ENCODE results near the gene RC3H2. TPM values are rescaled to one million over a fixed set of nuclear protein-coding genes. Genes with fewer than 3 reads are reported as not detected.

Gene RC3H2
- polyA plus RNA-seq, 2 of the 4 experiments (the other 2 are of a cell fraction): 15.1 to 43.6 TPM

DNA sequence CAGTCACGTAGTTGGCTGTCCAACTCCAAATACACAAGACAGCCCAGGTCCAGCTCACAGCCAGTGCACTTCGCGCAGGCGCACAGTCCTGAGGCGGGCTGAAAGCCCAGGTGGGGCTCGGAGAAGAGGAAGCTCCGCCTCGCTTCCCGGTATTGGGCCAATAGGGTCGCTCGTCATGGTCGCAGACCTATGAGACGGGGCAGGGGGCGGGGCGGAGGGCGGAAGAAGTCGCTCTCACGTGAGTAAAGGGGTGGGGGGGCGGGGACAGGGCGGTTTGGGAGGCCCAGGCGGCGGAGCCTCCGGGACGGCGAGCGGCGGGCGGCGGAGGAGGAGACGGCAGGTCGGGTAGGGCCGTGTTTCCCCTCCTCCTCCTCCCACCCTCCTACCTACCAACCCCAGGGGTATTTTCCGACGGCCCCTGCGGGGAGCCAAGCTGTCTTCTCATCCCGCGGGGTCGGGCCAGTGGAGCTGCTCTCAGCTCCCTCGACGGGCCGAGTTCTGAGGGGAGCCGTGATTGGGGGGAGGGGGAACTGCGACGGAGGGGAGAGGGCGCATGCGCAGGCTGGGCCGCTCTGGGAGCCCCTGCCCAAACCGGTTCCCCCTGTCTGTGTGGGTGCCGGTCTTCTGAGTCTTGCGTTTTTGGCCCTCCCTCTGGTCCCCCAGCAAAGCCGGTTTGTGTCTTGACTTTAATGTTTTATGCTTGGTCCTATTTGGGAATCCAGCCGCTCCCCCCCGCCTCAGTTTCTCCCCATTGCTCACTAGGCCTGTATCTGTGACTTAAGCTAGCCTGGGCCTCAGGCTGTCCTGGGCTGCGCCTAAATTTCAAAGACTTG lies 35.8 kb upstream of the RC3H2 start, which contains the start of gene RABGAP1:
RABGAP1 (plus strand) TSS at position 272 of the 833 bp plus-strand sequence. CDS start 16,040 bp downstream, outside the sequence.
- H3K27ac ChIP-seq: peak within 1 kb of the TSS; percentile 87 to 92
- TF ChIP-seq FOXS1 (CRISPR knock-in tag; IDR thresholded peaks at IDR 0.05): no peak
- TF ChIP-seq, protein P1, sequence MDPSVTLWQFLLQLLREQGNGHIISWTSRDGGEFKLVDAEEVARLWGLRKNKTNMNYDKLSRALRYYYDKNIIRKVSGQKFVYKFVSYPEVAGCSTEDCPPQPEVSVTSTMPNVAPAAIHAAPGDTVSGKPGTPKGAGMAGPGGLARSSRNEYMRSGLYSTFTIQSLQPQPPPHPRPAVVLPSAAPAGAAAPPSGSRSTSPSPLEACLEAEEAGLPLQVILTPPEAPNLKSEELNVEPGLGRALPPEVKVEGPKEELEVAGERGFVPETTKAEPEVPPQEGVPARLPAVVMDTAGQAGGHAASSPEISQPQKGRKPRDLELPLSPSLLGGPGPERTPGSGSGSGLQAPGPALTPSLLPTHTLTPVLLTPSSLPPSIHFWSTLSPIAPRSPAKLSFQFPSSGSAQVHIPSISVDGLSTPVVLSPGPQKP (IDR thresholded peaks at IDR 0.05; ENCODE audit: low read depth, low read length): no peak
- TF ChIP-seq TFCP2L1 (CRISPR knock-in tag; IDR thresholded peaks at IDR 0.05): 0 out of 2 replicates have a peak, but pooled peaks have one; percentile 79
- no peak for TF ChIP-seq NR3C1 (IDR thresholded peaks at IDR 0.05)
- TF ChIP-seq EP300 (IDR thresholded peaks at IDR 0.05): 0 out of 5 replicates have a peak, but pooled peaks of 1 of the 2 experiments have one; percentile 15
- no peak for TF ChIP-seq HOXA7 (CRISPR knock-in tag; IDR thresholded peaks at IDR 0.05)
- no peak for TF ChIP-seq FOSB (CRISPR knock-in tag; IDR thresholded peaks at IDR 0.05)
- TF ChIP-seq, protein P2, sequence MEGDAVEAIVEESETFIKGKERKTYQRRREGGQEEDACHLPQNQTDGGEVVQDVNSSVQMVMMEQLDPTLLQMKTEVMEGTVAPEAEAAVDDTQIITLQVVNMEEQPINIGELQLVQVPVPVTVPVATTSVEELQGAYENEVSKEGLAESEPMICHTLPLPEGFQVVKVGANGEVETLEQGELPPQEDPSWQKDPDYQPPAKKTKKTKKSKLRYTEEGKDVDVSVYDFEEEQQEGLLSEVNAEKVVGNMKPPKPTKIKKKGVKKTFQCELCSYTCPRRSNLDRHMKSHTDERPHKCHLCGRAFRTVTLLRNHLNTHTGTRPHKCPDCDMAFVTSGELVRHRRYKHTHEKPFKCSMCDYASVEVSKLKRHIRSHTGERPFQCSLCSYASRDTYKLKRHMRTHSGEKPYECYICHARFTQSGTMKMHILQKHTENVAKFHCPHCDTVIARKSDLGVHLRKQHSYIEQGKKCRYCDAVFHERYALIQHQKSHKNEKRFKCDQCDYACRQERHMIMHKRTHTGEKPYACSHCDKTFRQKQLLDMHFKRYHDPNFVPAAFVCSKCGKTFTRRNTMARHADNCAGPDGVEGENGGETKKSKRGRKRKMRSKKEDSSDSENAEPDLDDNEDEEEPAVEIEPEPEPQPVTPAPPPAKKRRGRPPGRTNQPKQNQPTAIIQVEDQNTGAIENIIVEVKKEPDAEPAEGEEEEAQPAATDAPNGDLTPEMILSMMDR (IDR thresholded peaks at IDR 0.05): no peak
- peak; percentile 61 for TF ChIP-seq POLR2A (IDR thresholded peaks at IDR 0.05; ENCODE audit: low read length)
- TF ChIP-seq, protein P3, sequence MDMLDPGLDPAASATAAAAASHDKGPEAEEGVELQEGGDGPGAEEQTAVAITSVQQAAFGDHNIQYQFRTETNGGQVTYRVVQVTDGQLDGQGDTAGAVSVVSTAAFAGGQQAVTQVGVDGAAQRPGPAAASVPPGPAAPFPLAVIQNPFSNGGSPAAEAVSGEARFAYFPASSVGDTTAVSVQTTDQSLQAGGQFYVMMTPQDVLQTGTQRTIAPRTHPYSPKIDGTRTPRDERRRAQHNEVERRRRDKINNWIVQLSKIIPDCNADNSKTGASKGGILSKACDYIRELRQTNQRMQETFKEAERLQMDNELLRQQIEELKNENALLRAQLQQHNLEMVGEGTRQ (IDR thresholded peaks at IDR 0.05): no peak
- TF ChIP-seq FOSL2 (IDR thresholded peaks at IDR 0.05): no peak
- TF ChIP-seq FOSL2 (CRISPR knock-in tag; IDR thresholded peaks at IDR 0.05): no peak
- TF ChIP-seq, protein P4, sequence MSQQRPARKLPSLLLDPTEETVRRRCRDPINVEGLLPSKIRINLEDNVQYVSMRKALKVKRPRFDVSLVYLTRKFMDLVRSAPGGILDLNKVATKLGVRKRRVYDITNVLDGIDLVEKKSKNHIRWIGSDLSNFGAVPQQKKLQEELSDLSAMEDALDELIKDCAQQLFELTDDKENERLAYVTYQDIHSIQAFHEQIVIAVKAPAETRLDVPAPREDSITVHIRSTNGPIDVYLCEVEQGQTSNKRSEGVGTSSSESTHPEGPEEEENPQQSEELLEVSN (IDR thresholded peaks at IDR 0.05; ENCODE audit: borderline replicate concordance, low read depth): 0 out of 2 replicates have a peak, but pooled peaks have one; percentile 39
- TF ChIP-seq RCOR1 (IDR thresholded peaks at IDR 0.05; ENCODE audit: low read depth, low read length): no peak
- TF ChIP-seq CEBPB (IDR thresholded peaks at IDR 0.05): no peak
- TF ChIP-seq CBX8 (IDR thresholded peaks at IDR 0.05): no peak
- TF ChIP-seq SREBF2 (IDR thresholded peaks at IDR 0.05): no peak
- TF ChIP-seq GATA3 (IDR thresholded peaks at IDR 0.05; ENCODE audit: borderline replicate concordance): no peak
- no peak for TF ChIP-seq MYC (IDR thresholded peaks at IDR 0.05; ENCODE audit: borderline replicate concordance, low read length)
- TF ChIP-seq MAFK (IDR thresholded peaks at IDR 0.05; ENCODE audit: partially characterized antibody): no peak
- TF ChIP-seq, protein P5, sequence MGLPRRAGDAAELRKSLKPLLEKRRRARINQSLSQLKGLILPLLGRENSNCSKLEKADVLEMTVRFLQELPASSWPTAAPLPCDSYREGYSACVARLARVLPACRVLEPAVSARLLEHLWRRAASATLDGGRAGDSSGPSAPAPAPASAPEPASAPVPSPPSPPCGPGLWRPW (IDR thresholded peaks at IDR 0.05): no peak
- TF ChIP-seq KDM1A (IDR thresholded peaks at IDR 0.05; ENCODE audit: low read depth): no peak
- peak; percentile 93 for TF ChIP-seq PHF8 (IDR thresholded peaks at IDR 0.05; ENCODE audit: borderline replicate concordance, low read depth)
- no peak for TF ChIP-seq RARB (CRISPR knock-in tag; IDR thresholded peaks at IDR 0.05)
- TF ChIP-seq BHLHE40 (IDR thresholded peaks at IDR 0.05; ENCODE audit: low read depth, low read length): no peak
- TF ChIP-seq NFE2L2 (conservative IDR thresholded peaks at IDR 0.05; ENCODE audit: low read length): no peak
- TF ChIP-seq, protein P6, sequence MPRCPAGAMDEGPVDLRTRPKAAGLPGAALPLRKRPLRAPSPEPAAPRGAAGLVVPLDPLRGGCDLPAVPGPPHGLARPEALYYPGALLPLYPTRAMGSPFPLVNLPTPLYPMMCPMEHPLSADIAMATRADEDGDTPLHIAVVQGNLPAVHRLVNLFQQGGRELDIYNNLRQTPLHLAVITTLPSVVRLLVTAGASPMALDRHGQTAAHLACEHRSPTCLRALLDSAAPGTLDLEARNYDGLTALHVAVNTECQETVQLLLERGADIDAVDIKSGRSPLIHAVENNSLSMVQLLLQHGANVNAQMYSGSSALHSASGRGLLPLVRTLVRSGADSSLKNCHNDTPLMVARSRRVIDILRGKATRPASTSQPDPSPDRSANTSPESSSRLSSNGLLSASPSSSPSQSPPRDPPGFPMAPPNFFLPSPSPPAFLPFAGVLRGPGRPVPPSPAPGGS (IDR thresholded peaks at IDR 0.05): peak; percentile 72; the same call in 1 of the 3 replicates
- peak; percentile 49 to 92; a peak in 3 of 5 replicates for TF ChIP-seq JUN (IDR thresholded peaks at IDR 0.05)
- WGBS (ENCODE audit: missing lambda C conversion rate): 0% methylated on average over 18 of the region's 54 CpGs
- FAIRE-seq (no peak), ATAC-seq (peak; percentile 99), DNase-seq (ENCODE audit: low read depth in 1 of 2, low spot score in 1 of 2) (peak; percentile 98 to 99)
- ChIA-PET POLR2A (interaction anchor here (0.6 to 2.8 kb wide), 19 partner anchors 9 to 113 kb away, joined by 3 to 54 read pairs (median 4); partner anchors contain the start of genes PDCL, RC3H2, ZBTB26 and ZBTB6), CTCF (interaction anchor here (1.0 kb wide), 1 partner anchor 11 kb away, joined by 3 read pairs; no protein-coding TSS in a partner anchor)
- H3K4me3 ChIP-seq: peak within 1 kb of the TSS; percentile 56
- peaks cover 21% of the 10 kb centered on the region; the same call in 2 of the 3 replicates for H3K4me1 ChIP-seq
- no peaks in the 10 kb centered on the region for H3K9me3 ChIP-seq
- peak within 1 kb of the TSS; percentile 89 for H3K4me2 ChIP-seq
